Motor neuron (in vitro differentiated cells): ENCODE data around the gene ISOC2. TPM values are rescaled to one million over a fixed set of nuclear protein-coding genes. Genes with fewer than 3 reads are reported as not detected.
"Not testable (repeated sequence)": the region's sequence is repeated elsewhere in the genome, so short reads cannot be mapped to it uniquely, and the experiment has no call there.

ENCODE experiments used
- ATAC-seq, 8 experiments: fragments of 200-7000 bp; cut with Tn5 transposase; replicated peaks in 6 of 8; 2 replicates each; pipeline ENCODE4 v1.8.0; 2021; ENCODE audit warnings: mild to moderate bottlenecking in 8 of 8, moderate library complexity in 8 of 8
- H3K27ac ChIP-seq, 2 donors: fragments of 250-450 bp; sonication (Bioruptor Pico); 2 replicates each; pipeline ENCODE4 v1.9.0; 2021; ENCODE audit warnings: antibody characterized with exemption in 2 of 2, mild to moderate bottlenecking in 2 of 2, moderate library complexity in 1 of 2
- H3K4me1 ChIP-seq, 2 donors: fragments of 250-450 bp; sonication (Bioruptor Pico); replicated peaks in 1 of 2; 2 replicates each; pipeline ENCODE4 v1.6.1; 2021; ENCODE audit warnings: antibody characterized with exemption in 2 of 2, mild to moderate bottlenecking in 2 of 2, moderate library complexity in 1 of 2
- H3K4me3 ChIP-seq, 5 donors: fragments of 250-450 bp; sonication (Bioruptor Pico); 2 replicates each; pipeline ENCODE4 v1.9.0; 2021; ENCODE audit warnings: antibody characterized with exemption in 5 of 5, mild to moderate bottlenecking in 5 of 5, moderate library complexity in 4 of 5
- WGBS, 10 experiments: fragments of 450-650 bp; shearing (Covaris generic); methylation state at CpG; one replicate each; pipeline ENCODE4 v1.0.0; 2022; 5-methylcytosine and 5-hydroxymethylcytosine counted together
- in situ Hi-C, 9 experiments: fragments of 400-800 bp; cut with MboI; loops; one replicate each; pipeline ENCODE4 v1.15.0; 2021; ENCODE audit warnings: low sequenced_read_pairs in 9 of 9, low pct_unique_long_range_greater_than_20kb in 2 of 9; ENCODE audit not compliant: unreplicated experiment in 9 of 9
- total RNA-seq, 8 experiments: library from RNA; unstranded; fragments of 300-600 nt; gene quantifications; 2 replicates each; pipeline versions ENCODE4 v1.2.3 to v1.2.4, GENCODE V29; 2022

Gene ISOC2
- total RNA-seq, 8 experiments from 2014 or later, result 35.4 to 82.0 (median 59.1) TPM

- WGBS, 10 experiments, result 3 to 7% (median 6%) methylated on average over 3 to 13 of the region's 17 CpGs; no CpG with 5 or more reads in 7 of the 10 experiments
- H3K4me3 ChIP-seq, result no peak overlapping the region
- in situ Hi-C loops, result loop anchor here in 1 of 9 experiments (25.0 kb wide), 1 partner anchor 300 kb away; the partner anchor contains the start of gene TNNT1
- H3K27ac ChIP-seq, result no peak overlapping the region
- ATAC-seq, result peak; percentile 18 to 91 (median 49)
- peaks cover 17 to 19% of the 10 kb centered on the region in 2 donors for H3K4me1 ChIP-seq
Measured at GRCh38 chr19:55437410-55437809, 24.0 kb downstream of the ISOC2 start.

GRCh38 chr19:55436847-55437246 is 24.6 kb downstream of the ISOC2 start:
- in situ Hi-C loops, result loop anchor here in 1 of 9 experiments (25.0 kb wide), 1 partner anchor 300 kb away; the partner anchor contains the start of gene TNNT1
- WGBS, 10 experiments, result 17 to 81% (median 36%) methylated on average over 2 to 8 of the region's 8 CpGs; no CpG with 5 or more reads in 3 of the 10 experiments
- Histone ChIP-seq H3K4me1 (peaks cover 11 to 13% of the 10 kb centered on the region in 2 donors), H3K27ac (no peak overlapping the region), H3K4me3 (no peak overlapping the region)
- ATAC-seq, result no peak

GRCh38 chr19:55435020-55435419 is 26.4 kb downstream of the ISOC2 start:
- ATAC-seq, result no peak
- no peak overlapping the region for H3K4me3 ChIP-seq
- peaks cover 0 to under 1% of the 10 kb centered on the region in 2 donors for H3K4me1 ChIP-seq
- 60 to 100% (median 80%) methylated on average over 1 to 3 of the region's 4 CpGs; no CpG with 5 or more reads in 7 of the 10 experiments for WGBS, 10 experiments
- no peak overlapping the region for H3K27ac ChIP-seq
- in situ Hi-C loops, result loop anchor here in 1 of 9 experiments (25.0 kb wide), 1 partner anchor 298 kb away; the partner anchor contains the start of gene TNNT1

- Histone ChIP-seq H3K4me3 (no peak overlapping the region), H3K4me1 (no peaks in the 10 kb centered on the region), H3K27ac (no peak overlapping the region)
- 71% methylated on average over 1 of the region's 4 CpGs; no CpG with 5 or more reads in 9 of the 10 experiments for WGBS, 10 experiments
- in situ Hi-C loops, result loop anchor here in 1 of 9 experiments (25.0 kb wide), 1 partner anchor 297 kb away; the partner anchor contains the start of gene TNNT1
- no peak for ATAC-seq
Measured at GRCh38 chr19:55434356-55434919, 27.0 kb downstream of the ISOC2 start.

GRCh38 chr19:55433292-55433691 is 28.1 kb downstream of the ISOC2 start:
- H3K4me3 ChIP-seq, result no peak overlapping the region
- no peak overlapping the region for H3K27ac ChIP-seq
- in situ Hi-C loops, result loop anchor here in 1 of 9 experiments (25.0 kb wide), 1 partner anchor 296 kb away; the partner anchor contains the start of gene TNNT1
- peaks cover 0 to 10% of the 10 kb centered on the region in 2 donors for H3K4me1 ChIP-seq
- WGBS, 10 experiments, result 20% methylated on average over 4 of the region's 48 CpGs; no CpG with 5 or more reads in 9 of the 10 experiments
- peak in 3 of 8 experiments; percentile 7 to 25 (median 23) for ATAC-seq

- Histone ChIP-seq H3K4me1 (peaks cover 0 to 12% of the 10 kb centered on the region in 2 donors), H3K27ac (no peak overlapping the region), H3K4me3 (no peak overlapping the region)
- WGBS, 10 experiments, result 57 to 87% (median 80%) methylated on average over 2 to 9 of the region's 14 CpGs; no CpG with 5 or more reads in 1 of the 10 experiments
- ATAC-seq, result peak in 3 of 8 experiments; percentile 35 to 66 (median 47)
- in situ Hi-C loops, result loop anchor here in 1 of 9 experiments (25.0 kb wide), 1 partner anchor 295 kb away; the partner anchor contains the start of gene TNNT1
Measured at GRCh38 chr19:55432241-55432959, 29.0 kb downstream of the ISOC2 start.

- peaks cover 0 to 12% of the 10 kb centered on the region in 2 donors for H3K4me1 ChIP-seq
- H3K27ac ChIP-seq, result no peak overlapping the region
- in situ Hi-C loops, result loop anchor here in 1 of 9 experiments (25.0 kb wide), 1 partner anchor 294 kb away; the partner anchor contains the start of gene TNNT1
- WGBS, 10 experiments, result 89 to 100% (median 100%) methylated on average over 1 of the region's 1 CpG; no CpG with 5 or more reads in 7 of the 10 experiments
- no peak for ATAC-seq
- no peak overlapping the region for H3K4me3 ChIP-seq
Measured at GRCh38 chr19:55431183-55431582, 30.3 kb downstream of the ISOC2 start.

GRCh38 chr19:55426042-55426441 is 35.4 kb downstream of the ISOC2 start:
- no peak overlapping the region for H3K27ac ChIP-seq
- H3K4me3 ChIP-seq, result no peak overlapping the region
- ATAC-seq, result no peak
- in situ Hi-C loops, result loop anchor here in 1 of 9 experiments (25.0 kb wide), 1 partner anchor 289 kb away; the partner anchor contains the start of gene TNNT1
- H3K4me1 ChIP-seq, result peaks cover 0 to 12% of the 10 kb centered on the region in 2 donors
- WGBS, 10 experiments, result 21 to 61% (median 56%) methylated on average over 1 to 2 of the region's 2 CpGs; no CpG with 5 or more reads in 1 of the 10 experiments

GRCh38 chr19:55424518-55424917 is 36.9 kb downstream of the ISOC2 start:
- in situ Hi-C loops, result loop anchor here in 5 of 9 experiments (25.0 kb wide), 1 partner anchor 287 kb away; the partner anchor contains the start of gene TNNT1 (in 5 of the 5)
- no peak for ATAC-seq
- H3K27ac ChIP-seq, result no peak overlapping the region
- 6 to 100% (median 87%) methylated on average over 1 to 3 of the region's 3 CpGs; no CpG with 5 or more reads in 6 of the 10 experiments for WGBS, 10 experiments
- no peak overlapping the region for H3K4me3 ChIP-seq
- peaks cover 0 to 12% of the 10 kb centered on the region in 2 donors for H3K4me1 ChIP-seq

GRCh38 chr19:55423225-55424005 is 38.0 kb downstream of the ISOC2 start:
- Histone ChIP-seq H3K27ac (no peak overlapping the region), H3K4me3 (no peak overlapping the region), H3K4me1 (peaks cover 0 to 3% of the 10 kb centered on the region in 2 donors)
- in situ Hi-C loops, result loop anchor here in 5 of 9 experiments (25.0 kb wide), 1 partner anchor 286 kb away; the partner anchor contains the start of gene TNNT1 (in 5 of the 5)
- ATAC-seq, result peak in 2 of 8 experiments; percentile 33 to 51
- 7 to 69% (median 31%) methylated on average over 1 to 13 of the region's 13 CpGs for WGBS, 10 experiments

GRCh38 chr19:55421281-55421680 is 40.2 kb downstream of the ISOC2 start:
- 24 to 100% (median 78%) methylated on average over 1 to 4 of the region's 4 CpGs; no CpG with 5 or more reads in 4 of the 10 experiments for WGBS, 10 experiments
- in situ Hi-C loops, result loop anchor here in 5 of 9 experiments (25.0 kb wide), 1 partner anchor 284 kb away; the partner anchor contains the start of gene TNNT1 (in 5 of the 5)
- not testable (repeated sequence) for H3K27ac ChIP-seq, H3K4me3 ChIP-seq, ATAC-seq, H3K4me1 ChIP-seq
